HG02571 (cell line): ENCODE data around the gene OR12D1.

Source experiments
- ATAC-seq: cut with Tn5 transposase; IDR thresholded peaks from one replicate; pipeline ENCODE4 v1.9.1; 2021; ENCODE audit warnings: mild to moderate bottlenecking, moderate library complexity; ENCODE audit not compliant: unreplicated experiment

The OR12D1 gene

DNA sequence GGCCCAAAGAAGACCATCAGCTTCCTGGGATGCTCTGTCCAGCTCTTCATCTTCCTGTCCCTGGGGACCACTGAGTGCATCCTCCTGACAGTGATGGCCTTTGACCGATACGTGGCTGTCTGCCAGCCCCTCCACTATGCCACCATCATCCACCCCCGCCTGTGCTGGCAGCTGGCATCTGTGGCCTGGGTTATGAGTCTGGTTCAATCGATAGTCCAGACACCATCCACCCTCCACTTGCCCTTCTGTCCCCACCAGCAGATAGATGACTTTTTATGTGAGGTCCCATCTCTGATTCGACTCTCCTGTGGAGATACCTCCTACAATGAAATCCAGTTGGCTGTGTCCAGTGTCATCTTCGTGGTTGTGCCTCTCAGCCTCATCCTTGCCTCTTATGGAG is 47.3 kb downstream of the OR12D1 start:
- ATAC-seq, result no peak

DNA sequence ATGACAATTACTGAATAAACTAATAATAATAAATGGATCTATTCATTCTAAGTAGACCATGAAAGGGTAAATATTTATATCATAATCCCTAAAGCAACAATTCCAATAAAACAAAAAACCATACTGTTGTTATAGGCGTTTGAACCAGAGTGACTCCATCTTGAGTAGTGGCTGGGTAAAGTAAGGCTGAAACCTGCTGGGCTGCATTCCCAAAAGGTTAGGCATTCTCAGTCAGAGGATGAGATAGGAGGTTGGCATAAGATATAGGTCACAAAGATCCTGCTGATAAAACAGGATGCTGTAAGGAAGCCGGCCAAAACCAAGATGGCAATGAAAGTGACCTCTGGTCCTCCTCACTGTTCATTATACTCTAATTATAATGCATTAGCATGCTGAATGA is 50.6 kb downstream of the OR12D1 start:
- no peak for ATAC-seq

- no peak for ATAC-seq
These were observed 51.1 kb downstream of the OR12D1 start for GRCh38 chr6:29465801-29466200.

DNA sequence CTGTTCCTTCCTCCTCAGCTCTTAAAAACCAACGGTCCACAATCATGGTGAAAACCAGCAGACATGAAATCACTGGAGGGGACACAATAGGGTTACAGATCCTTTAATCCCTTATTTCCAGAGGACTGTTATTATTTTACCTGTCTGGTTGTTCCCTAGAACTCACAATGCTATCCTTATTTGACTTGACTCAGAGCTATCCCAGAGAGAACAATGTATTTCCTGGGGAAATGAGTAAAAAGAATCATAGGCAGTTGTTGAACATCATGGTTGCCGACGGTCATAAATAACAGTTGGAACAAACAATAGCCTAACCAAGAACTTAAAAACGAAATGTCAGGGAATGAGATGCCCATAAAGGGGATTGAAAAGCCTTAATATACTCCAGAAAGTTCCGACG is 51.5 kb downstream of the OR12D1 start:
- no peak for ATAC-seq
